Suprapubic skin (tissue), 3 donors: ENCODE results near the gene POLA2.

Source experiments
- CTCF ChIP-seq, 2 donors: fragments of 200-600 bp in 1 of 2; fragments of 450-650 bp in 1 of 2; sonication (generic) in 1 of 2; IDR thresholded peaks; one replicate each; pipeline ENCODE4 v1.5.1; 2016 to 2019; ENCODE audit warnings: antibody characterized with exemption in 2 of 2, mild to moderate bottlenecking in 1 of 2, moderate library complexity in 1 of 2
- POLR2A ChIP-seq, 2 donors: fragments of 450-650 bp; IDR thresholded peaks; one replicate each; pipeline ENCODE4 v1.6.1; 2017; ENCODE audit warnings: antibody characterized with exemption in 2 of 2, mild to moderate bottlenecking in 2 of 2, moderate library complexity in 2 of 2

DNA sequence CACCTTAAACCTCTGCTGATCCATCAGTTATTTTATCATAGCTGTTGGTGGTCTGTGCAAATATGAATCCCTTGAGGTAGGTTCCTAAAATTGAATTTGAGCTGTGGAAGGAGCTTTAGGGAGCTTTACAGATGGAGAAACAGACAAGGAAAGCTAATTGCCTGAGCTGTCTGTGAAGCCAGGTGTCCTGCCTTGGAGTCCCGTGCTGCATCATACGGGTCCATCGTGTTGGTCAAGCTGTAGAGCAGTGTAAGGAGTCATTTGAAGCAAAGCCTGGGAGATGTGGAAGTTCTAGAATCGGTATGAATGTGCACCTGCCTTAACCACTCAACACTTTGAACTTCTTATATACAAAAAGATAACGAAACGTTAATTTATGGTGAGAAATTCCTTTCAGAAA, 1.0 kb downstream of the POLA2 start:
- TF ChIP-seq CTCF (IDR thresholded peaks at IDR 0.05) (no peak), POLR2A (IDR thresholded peaks at IDR 0.05) (no peak)
